GM10248 (cell line): ENCODE results near the gene TNFSF18.

ENCODE experiments used
- CTCF ChIA-PET: fragments of 300-600 bp; sonication (Branson Sonifier 250); formaldehyde crosslinking; extraction: SDS; loops from one replicate; lab custom pipeline; 2021; ENCODE audit warnings: antibody characterized with exemption; lab: Yijun Ruan, JAX
- POLR2A ChIA-PET: fragments of 350-650 bp; sonication (Branson Sonifier 250); formaldehyde crosslinking; extraction: SDS; loops from one replicate; lab custom pipeline; 2020; ENCODE audit warnings: antibody characterized with exemption; lab: Yijun Ruan, JAX
- DNase-seq: peaks from one replicate; pipeline ENCODE4 v3.0.0; 2012; ENCODE audit errors: extremely low spot score
- CTCF ChIP-seq: IDR thresholded peaks from 2 replicates; pipeline ENCODE4 v1.5.1; 2012; ENCODE audit warnings: mild to moderate bottlenecking, low read depth; ENCODE audit errors: extremely low read depth, missing control alignments, control extremely low read depth

Gene TNFSF18

DNA sequence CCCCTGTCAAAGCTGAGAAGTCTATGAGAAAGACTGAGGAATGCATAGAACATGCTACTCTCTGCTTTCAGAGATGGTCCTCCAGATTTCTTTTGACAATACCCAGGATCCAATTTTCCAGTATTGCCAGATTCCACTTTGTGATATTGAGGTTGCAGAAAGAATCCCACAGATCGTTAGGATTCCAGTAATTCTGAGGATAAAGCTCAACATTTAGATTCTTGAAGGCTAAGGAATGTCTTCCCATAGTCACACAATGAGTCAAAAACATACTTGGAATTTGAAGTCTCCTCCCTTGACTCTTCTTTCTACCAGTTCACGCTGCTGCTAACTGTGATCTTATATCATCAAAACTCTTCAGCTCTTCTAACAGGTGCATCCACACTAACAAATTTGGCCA, 57.1 kb downstream of the TNFSF18 start:
- DNase-seq: no peak
- POLR2A ChIA-PET: no interaction called here
- CTCF ChIA-PET: no interaction called here

GRCh38 chr1:172991674-172992400, 58.9 kb downstream of the TNFSF18 start:
- CTCF ChIA-PET: interaction anchor here (1.0 kb wide), 1 partner anchor 17 kb away, joined by 3 read pairs; no protein-coding TSS in a partner anchor

More for the DNA sequence above, 57.1 kb downstream of the TNFSF18 start:
- TF ChIP-seq CTCF: no peak

DNA sequence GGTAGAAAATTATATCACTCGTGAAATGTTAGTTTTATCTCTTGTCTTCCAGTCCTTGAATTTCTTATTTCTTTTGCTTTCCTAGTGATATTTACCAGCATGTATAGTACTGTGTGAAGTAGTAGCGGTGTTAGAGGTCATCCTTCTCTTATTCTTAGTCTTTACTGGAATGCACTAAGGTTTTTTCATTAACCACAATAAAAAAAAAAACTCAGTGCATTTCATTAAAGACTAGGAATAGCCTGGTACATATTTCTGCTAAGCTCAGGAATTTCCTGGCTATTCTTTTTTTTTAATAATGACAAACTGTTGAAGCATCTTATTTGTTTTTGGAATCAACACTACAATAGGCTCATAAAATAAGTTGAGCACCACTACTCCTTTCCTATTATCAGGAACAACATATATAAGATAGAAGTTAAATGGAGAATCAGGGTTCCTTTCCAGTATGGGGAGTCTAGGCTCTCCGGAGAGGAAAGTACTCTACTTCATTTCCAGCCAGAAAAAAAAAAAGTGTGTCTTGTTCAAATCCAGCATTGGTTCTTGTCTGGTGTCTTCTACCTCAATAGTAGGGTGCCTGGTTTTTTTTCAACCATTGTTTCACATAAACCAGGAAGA, 60.0 kb downstream of the TNFSF18 start:
- no peak for DNase-seq
- ChIA-PET CTCF (no interaction called here), POLR2A (no interaction called here)
- TF ChIP-seq CTCF: no peak

More at GRCh38 chr1:172991674-172992400, 58.9 kb downstream of the TNFSF18 start:
- POLR2A ChIA-PET: no interaction called here
- TF ChIP-seq CTCF: no peak
- DNase-seq: no peak
